ENCODE measurements around the gene CNOT10.

GRCh38 chr3:32719931-32720330 lies 34.9 kb downstream of the CNOT10 start:
- TF ChIP-seq POLR2AphosphoS5 (IDR thresholded peaks at IDR 0.05; ENCODE audit: insufficient read depth in 1 of 2, low read depth in 1 of 2) (no peak), CTCF (IDR thresholded peaks at IDR 0.05) (no peak)

Data from vagina (tissue), 2 donors.